GM23248 (cell line): ENCODE data around the gene ACE2.

Experiments used
- EZH2 ChIP-seq: fragments of 200-600 bp; sonication (generic); IDR thresholded peaks from 2 replicates; pipeline ENCODE4 v1.6.1; 2018; ENCODE audit warnings: antibody characterized with exemption, mild to moderate bottlenecking; ENCODE audit not compliant: insufficient read depth, poor library complexity, severe bottlenecking
- EZH2phosphoT487 ChIP-seq: fragments of 200-600 bp; sonication (generic); IDR thresholded peaks from 2 replicates; pipeline ENCODE4 v1.6.1; 2018; ENCODE audit warnings: antibody characterized with exemption, moderate library complexity, mild to moderate bottlenecking, low read depth; ENCODE audit not compliant: insufficient read depth

DNA sequence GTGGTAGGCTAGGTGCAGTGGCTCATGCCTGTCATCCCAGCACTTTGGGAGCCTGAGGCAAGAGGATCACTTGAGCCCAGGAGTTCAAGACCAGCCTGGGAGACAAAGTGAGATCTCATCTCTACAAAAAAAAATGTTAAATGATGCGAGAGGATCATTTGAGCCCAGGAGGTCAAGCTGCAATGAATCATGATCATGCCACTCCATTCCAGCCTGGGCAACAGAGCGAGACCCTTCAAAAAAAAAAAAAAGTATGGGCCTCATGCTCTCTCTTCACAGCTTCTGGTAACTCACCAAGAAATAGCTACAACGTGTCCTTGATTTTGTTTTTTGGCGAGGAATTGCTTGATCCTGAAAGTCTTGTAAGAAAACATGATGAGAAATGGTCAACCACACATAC, 1.3 kb downstream of the ACE2 start:
- no peak for TF ChIP-seq EZH2
- no peak for TF ChIP-seq EZH2phosphoT487
